GM12874 (cell line): ENCODE results near the gene RRP15.

ENCODE experiments used
- TF ChIP-seq, protein P1 (sequence below): IDR thresholded peaks from 2 replicates; pipeline ENCODE4 v1.5.1; 2011; ENCODE audit warnings: low read depth, mild to moderate bottlenecking, control low read depth, low read length, moderate library complexity; ENCODE audit not compliant: insufficient read depth

RRP15 gene

DNA sequence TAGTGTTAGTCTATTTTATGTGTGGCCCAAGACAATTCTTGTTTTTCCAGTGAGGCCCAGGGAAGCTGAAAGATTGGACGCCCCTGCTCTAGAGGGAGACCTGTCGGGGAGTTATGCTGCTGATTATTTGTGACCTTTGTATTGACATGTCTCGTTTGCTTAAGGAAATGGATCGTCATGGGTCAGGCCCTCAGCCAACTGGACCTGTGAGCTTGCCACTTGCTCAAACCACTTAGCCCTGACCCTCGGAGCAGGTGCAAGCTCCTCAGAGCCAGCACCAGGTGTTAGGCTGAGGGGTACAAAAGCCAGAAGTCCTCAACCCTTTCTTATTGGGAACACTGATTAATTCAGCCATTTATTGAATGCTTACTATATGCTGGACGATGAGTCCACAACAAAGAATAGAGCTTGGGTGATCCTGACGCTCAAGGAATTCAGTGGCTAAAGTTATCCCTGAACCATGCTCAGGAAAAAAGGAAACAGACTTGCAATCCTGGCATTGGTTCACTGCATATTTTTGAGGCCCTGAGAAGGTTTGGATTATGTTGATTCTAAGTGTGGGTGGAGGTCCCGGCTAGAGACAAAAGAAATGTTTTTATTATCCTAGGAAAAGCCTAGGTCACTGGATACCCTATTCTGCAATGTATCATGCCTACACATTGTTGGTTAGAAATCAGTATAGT lies 79.1 kb downstream of the RRP15 start:
- TF ChIP-seq, protein P1, sequence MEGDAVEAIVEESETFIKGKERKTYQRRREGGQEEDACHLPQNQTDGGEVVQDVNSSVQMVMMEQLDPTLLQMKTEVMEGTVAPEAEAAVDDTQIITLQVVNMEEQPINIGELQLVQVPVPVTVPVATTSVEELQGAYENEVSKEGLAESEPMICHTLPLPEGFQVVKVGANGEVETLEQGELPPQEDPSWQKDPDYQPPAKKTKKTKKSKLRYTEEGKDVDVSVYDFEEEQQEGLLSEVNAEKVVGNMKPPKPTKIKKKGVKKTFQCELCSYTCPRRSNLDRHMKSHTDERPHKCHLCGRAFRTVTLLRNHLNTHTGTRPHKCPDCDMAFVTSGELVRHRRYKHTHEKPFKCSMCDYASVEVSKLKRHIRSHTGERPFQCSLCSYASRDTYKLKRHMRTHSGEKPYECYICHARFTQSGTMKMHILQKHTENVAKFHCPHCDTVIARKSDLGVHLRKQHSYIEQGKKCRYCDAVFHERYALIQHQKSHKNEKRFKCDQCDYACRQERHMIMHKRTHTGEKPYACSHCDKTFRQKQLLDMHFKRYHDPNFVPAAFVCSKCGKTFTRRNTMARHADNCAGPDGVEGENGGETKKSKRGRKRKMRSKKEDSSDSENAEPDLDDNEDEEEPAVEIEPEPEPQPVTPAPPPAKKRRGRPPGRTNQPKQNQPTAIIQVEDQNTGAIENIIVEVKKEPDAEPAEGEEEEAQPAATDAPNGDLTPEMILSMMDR: no peak

DNA sequence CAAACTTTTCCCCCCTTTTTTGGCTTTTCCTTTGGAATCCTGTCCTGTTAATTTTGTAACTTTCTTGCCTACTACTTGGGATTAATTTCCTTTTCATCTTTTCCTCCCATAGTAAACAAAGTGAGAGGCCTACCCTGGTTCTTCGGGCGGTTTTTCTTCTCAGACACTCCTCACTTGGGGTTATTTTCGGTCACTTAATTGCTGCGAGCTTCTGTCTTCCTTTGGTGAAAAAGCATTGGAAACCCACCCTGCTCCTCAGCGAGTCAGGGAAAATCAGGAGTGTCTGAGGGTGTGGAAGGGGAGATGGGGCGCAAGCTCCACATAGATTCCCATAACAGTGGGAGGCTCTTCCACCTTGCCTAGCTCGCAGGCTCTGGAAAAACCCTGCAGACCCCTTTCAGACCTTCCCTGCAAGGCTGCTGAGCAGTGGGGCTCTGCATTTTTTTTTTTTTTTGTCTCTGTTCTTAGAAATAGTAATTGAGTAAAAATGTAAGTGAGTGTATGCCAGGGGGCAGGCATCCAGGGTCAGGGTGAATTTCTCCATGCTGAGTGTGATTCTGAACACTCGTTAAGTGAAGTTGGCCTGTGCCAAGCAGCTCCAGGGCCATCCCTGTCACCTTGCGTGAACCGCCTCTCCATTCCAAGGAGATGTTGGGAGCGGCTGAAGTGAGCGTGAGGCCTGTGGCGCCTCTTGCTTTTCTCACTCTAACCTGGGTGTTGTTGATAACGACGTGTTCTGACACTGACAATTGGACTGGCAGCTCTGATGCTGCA lies 80.3 kb downstream of the RRP15 start:
- TF ChIP-seq, protein P1: no peak

DNA sequence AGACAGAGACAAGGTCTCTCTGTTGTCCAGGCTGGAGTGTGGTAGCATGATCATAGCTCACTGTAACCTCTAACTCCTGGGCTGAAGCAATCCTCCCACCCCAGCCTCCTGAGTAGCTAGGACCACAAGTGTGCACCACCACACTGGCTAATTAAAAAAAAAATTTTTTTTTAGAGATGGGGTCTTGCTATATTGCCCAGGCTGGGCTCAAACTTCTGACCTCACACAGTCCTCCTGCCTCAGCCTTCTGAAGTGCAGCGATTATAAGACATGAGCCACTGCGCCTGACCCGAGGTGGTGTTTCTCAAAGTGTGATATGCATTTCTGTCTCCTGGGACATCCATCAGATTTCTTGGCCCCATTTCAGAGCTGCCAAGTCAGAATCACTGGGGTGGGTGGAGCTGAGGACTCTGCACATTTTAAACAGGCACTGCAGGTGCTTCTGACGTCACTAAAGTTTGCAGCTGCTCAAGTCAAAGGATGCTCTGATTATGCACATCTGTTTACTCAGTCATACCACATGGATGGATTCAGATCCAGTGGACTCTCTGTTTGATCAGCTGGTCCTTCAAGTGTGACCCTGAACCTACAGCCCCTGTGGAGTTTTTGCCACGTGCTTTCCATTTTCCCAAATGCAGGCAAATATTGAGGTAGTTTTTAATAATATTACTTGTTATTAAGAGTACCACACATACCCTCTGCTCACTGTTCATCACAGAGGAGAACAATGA lies 81.4 kb downstream of the RRP15 start:
- TF ChIP-seq, protein P1: no peak

DNA sequence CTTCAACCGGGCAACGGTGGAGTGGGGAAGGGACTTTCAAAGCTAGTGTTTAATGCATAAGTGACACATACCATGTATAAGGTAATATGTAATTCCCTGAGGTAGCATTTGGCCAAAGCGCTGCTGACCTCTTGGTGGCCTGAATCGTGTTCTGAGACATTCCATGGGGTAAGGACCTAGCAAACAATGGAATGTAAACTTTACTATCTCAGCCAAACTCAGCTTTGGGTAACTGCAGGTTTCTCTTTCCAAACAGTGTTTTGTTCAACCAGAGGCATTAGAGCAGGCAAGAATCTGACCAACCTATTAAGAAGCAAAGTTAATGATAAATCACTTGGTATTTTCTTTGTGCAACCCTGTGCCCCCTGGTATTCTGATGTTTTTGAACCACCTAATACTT lies 82.0 kb downstream of the RRP15 start:
- TF ChIP-seq, protein P1: no peak

DNA sequence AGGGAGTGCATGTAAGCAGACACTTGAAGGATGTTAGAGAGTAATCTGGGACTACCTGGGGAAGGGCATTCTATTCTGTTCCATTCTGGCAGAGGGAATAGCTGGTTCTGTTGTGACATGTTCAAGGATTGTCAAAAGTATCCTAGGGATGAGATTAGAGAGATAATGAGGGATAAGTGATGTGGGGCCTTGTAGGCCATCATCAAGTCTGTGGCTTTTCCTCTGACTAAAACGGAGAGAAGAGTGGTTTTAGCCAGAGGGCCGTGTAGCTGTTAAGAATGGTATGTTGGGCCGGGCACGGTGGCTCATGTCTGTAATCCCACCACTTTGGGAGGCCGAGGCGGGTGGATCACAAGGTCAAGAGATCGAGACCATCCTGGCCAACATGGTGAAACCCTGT lies 83.6 kb downstream of the RRP15 start:
- TF ChIP-seq, protein P1: no peak

DNA sequence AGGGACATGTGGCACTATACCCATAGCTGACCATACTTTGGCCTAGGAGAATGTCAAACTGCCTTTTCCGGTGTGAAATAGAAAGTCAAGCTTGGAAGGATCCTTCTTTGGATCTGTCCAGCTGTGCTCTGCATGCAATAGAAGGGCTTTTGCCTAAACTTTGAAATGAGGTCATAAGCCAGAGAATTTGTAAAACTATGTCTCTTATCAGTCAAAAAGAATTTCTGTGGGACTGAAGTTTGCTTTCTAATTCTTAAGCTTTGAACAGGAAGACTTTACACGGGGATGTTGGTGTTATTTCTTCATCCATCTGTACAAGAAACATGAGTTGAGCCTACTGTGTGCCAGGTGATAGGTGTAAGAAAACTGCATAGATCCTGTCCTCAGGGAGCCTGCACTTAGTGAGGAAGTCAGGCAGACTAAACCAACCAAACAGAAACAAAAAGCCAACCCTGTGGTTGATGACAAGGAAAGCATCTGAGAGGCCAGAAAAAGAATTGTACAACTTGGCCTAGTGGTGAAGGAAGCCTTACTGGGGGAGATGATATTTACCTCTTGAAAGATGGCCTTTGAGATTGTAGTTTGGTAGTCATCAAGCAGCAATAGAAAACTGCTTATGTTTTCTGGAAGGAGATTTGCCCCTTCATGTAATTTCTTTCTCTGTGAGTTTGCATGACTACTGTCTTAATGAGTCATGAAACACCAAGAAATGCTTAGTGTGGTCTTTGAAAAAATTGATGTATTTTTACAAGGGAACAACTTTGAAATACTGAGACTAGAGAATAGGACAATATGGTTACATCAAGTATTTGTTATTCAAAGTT lies 84.8 kb downstream of the RRP15 start:
- TF ChIP-seq, protein P1: no peak
